ENCODE results near the gene CRYBA1. TPM values are rescaled to one million over a fixed set of nuclear protein-coding genes. Genes with fewer than 3 reads are reported as not detected.
"Not testable (repeated sequence)": the region's sequence is repeated elsewhere in the genome, so short reads cannot be mapped to it uniquely, and the experiment has no call there.

Gene CRYBA1
- polyA plus RNA-seq, 1 donor: not detected

DNA sequence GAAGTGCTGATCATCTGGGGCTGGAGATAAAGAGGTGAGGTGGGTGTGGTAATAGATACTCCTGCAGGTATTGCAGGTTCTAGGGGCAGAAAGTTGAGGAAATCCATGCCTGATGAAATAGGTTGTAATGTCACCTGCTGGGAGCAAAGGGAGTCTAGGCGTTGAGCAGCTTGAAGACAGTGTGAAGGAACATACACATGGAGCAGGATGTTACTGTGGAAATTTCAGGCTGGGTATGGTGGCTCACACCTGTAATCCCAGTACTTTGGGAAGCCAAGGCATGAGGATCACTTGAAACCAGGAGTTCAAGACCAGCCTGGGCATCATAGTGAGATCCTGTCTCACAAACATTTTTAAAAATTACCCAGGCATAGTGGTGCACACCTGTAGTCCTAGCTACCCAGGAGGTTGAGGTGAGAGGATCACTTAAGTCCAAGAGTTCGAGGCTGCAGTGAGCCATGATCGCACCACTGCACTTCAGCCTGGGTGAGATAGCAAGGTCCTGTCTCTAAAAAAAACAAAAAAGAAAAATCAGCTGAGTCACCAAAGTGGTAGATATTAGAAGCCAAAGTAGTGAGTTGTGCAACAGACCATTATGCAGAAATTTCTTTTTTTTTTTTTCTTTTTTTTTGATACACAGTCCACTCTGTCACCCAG, 9.1 kb upstream of the CRYBA1 start:
- no peak for DNase-seq (ENCODE audit: low read depth)

DNA sequence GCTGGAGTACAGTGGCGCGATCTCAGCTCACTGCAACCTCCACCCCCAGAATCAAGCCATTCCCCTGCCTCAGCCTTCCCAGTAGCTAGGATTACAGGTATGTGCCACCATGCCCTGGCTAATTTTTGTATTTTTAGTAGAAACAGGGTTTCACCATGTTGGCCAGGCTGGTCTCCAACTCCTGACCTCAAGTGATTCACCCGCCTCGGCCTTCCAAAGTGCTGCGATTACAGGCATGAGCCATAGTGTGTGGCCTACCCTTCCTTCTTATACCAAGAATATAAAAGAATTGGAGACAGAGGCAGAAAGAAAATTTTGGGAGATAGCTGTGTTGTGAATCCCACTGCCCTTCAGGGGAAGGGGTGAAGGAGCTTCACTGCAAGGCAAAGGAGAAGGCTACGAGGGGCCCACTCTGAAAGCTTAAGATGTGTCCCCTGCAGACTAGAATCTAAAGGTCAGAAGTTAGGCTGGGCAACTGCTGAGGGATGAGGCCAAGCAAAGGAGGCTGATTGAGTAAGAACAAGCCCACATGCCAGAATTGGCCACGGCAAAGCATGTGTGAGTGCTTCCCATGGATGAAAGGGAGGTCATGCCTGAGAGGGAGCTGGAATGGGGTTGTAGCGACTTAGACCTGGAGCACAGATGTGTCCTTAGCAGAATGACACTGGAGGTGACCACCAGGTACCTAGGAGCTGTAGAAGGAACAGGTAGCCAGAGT, 8.4 kb upstream of the CRYBA1 start:
- no peak for DNase-seq (ENCODE audit: low read depth)

DNA sequence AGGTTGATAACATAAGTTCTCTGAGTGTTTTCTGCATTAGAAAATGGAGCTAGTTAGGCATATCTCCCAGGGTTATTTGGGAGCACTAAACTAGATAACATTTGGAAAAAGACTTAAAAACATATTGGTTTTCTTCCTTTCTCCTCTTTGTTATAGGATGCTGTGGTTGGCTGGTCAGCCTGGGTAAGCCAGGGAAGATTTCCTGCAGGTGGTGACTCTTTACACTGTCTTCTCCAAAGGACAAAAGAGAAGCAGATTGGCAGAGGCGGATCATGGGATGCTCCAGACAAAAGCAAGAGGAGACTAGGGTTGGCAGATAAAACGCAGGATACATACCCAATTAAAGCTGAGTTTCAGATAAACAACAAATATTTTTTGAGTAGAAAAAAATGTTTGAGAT, 6.2 kb upstream of the CRYBA1 start:
- DNase-seq (ENCODE audit: low read depth): no peak

GRCh38 chr17:29240968-29241963, 5.4 kb upstream of the CRYBA1 start:
- DNase-seq (ENCODE audit: low read depth): no peak

DNA sequence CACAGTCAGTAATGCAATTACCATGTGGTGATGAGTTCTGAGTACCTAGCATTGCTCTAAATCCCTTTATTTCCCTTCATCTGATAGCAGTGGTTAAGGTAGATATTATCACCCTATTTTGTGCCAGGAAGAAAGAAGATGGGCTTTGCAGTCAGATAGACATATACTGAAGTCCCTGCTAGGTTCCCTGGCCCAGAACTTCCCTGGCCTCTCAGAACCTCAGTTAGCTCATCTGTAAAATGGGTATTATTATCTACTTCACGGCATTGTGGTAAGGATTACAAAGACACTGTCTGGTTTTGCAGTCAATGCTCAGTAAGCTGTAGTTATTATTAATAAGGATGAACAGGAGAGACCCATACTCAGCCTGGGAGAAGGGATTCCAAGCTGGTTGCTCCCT, 4.6 kb upstream of the CRYBA1 start:
- DNase-seq (ENCODE audit: low read depth): no peak

- DNase-seq (ENCODE audit: low read depth): no peak
Measured at GRCh38 chr17:29242790-29243189, 3.9 kb upstream of the CRYBA1 start.

DNA sequence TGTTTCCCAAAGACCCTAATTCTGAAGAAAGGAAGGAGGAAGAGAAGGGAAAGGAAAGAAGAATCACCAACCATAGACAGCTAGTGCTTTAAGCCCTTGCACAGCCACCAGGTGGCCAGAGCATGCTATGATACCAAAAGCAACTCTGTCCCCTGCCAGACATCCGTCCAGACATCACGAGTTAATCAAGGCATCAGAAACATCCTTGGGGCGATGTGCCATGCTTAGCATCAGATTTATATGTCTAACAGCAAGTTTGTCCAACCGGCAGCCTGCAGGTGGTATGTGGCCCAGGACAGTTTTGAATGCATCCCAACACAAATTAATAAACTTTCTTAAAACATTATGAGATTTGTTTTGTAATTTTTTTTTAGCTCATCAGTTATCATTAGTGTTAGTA, 2.9 kb upstream of the CRYBA1 start:
- no peak for DNase-seq (ENCODE audit: low read depth)

DNA sequence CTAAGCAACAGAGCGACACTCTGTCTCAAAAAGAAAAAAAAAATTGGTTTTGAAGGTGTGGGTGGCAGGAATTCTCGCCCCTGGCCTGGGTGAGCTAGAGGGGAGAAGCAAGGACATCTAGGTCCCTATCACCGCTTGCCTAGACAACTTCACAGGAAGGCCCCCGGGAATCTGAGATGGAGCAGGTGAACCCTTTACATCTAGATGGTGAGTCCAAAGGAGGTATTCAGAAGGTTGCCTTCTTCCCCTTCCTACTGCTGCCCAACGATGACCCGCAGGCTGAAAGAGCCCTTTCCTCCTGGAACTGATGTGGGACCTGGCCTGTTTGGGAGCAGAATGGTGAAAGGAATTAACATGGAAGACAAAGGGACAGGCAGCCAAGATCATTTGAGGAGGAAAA, 1.3 kb upstream of the CRYBA1 start:
- DNase-seq (ENCODE audit: low read depth): no peak

DNA sequence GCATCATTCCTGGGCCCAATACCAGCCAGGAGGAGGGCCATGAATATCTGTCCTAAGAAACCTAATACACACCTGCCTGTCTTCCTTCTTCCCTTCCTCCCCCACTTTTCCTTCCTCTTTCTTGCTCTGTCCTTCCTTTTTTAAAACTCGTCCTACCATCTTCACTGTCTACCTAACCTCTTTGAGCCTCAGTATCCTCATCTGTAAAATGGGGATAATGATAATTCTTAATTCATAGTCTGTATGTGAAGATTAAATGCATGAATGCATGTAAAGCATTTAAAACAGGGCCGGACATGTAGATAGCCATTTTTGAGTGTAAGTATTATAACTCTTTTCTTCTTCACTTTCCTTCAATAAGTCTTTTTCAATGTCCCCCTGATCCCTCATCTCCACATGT, 560 bp downstream of the CRYBA1 start:
- DNase-seq (ENCODE audit: low read depth): no peak

GRCh38 chr17:29248845-29249244, 2.2 kb downstream of the CRYBA1 start:
- DNase-seq (ENCODE audit: low read depth): no peak

DNA sequence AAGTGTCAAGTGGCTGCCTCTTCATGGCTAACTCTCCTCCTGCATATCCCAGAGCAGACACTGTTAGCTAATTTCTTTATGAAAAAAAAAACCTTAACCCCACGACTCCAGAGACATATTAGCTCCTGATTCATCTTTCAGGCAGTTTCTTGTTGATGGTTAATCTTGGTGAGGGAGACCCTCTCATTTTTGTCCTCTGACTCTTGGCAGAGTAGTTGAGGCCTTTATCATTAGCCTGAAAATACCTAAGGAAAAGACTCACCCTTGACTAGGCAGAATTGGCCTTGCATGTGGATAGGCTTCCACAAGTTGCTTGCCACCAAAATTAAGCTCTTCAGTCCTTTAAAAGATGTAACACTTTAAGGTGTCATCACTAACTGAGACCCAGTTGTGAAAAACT, 4.0 kb downstream of the CRYBA1 start:
- DNase-seq (ENCODE audit: low read depth): no peak

DNA sequence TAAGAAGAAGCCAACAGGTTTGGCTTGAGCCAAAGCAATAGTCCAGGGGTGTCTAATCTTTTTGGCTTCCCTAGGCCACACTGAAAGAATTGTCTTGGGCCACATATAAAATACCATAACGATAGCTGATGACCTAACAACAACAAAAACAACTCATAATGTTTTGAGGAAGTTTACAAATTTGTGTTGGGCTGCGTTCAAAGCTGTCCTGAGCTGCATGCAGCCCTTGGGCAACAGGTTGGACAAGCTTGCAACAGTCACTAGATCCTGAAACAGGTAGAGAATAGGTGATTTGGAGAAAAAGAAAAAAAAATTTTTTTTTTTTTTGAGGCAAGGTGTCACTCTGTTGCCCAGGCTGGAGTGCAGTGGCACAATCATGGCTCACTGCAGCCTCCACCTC, 4.5 kb downstream of the CRYBA1 start:
- no peak for DNase-seq (ENCODE audit: low read depth)

GRCh38 chr17:29252101-29252791, 5.6 kb downstream of the CRYBA1 start:
- no peak for DNase-seq (ENCODE audit: low read depth)

- no peak for DNase-seq (ENCODE audit: low read depth)
Measured at GRCh38 chr17:29253037-29253436, 6.4 kb downstream of the CRYBA1 start.

DNA sequence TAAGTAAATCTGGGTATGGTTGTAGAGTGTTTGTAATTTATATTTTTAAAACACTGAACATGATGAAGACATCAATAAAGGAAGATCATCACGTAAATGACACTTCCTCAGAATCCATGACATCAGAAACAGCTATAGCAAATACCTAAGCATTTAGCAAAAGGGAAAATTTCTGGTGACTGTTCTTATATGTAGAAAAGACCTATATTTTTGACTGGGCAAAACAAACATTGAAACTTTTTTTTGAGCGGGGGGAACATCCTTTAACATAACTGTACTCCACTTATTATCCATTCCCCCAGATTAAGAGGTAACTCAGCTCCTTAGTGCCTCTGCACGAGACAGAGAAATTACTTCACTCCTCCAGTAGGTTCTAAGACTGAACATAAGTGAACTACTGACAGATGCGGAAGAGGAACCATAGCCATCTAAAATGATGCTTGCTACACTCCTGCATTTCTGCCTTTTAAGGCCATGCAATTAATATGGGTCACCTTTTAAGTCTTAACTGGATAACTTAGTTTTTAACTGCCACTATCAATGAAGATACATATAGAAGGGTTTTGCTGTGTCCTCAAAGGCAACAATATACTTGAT, 9.4 kb downstream of the CRYBA1 start:
- DNase-seq (ENCODE audit: low read depth): no peak

DNA sequence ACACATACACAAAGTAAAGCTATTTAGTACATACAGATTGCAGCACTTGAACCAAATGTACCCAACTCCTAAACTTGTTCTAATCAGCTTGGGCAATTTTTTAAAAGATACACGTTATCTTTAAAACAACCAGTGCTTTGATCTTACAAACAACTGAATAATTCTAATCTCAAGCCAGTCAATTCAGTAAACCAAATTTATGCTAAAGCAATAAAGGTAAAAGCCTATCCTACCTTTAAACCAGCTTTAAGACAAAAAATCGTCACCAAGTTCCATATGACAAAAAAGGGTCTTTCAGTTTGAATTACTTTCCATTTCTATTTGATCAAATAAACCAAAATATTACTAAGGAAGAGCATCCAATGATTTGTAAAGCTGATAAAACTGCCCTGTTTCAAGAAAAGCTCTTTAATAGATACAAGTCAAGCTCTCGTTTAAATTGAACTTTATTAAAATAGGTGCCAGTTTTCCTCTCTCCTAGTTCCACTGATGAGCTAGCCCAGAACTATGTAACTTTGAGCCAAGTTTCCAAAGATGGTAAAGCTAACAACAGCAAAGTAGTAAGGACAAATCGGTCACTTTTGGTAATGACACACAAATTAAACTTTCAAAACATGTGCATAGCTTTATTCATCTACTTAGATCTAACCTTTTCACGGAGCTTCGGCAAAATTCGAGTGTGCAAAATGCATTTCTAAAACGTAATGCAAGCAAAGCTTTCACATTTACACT, 10.2 kb downstream of the CRYBA1 start:
- DNase-seq (ENCODE audit: low read depth): no peak

DNA sequence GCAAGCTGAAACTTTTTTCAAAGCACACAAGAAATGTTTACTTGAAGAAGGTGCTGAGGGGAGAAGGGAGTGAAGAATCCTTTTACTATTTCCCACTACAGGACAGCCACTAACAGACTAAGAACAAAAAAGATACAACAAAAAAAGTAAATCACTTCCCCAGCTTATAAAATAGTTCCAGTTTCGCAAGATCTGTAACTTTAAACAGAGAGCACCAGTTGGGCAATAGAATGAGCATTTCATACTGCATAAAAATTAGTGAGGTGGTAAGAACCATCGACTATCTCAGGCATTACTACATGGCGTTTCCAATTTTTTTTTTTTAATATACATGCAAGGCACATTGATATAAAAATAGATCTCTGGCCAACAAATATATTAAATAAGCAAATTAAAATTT, 11.1 kb downstream of the CRYBA1 start:
- DNase-seq (ENCODE audit: low read depth): no peak

DNA sequence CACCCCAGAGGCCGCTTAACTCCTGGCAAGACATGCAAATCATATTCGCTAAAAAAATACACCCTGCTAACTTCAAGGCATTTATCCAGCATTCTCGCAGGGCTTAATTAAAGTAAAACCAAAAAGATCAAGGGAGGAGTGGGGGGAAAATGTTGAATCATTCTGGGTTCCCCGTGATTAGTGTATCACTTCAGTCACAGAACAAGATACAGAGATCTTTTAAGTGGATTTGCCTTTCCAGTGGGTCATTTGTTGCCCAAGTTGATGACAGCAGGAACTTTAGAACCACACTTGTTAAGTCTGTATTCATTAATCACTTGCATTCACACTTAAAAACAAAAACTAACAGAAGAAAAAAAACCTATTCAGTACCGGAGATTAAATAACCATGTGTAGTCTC, 17.3 kb downstream of the CRYBA1 start:
- no peak for DNase-seq (ENCODE audit: low read depth)

- DNase-seq (ENCODE audit: low read depth): not testable (repeated sequence)
Measured at GRCh38 chr17:29271980-29272379, 25.3 kb downstream of the CRYBA1 start.

GRCh38 chr17:29273924-29274323, 27.3 kb downstream of the CRYBA1 start:
- no peak for DNase-seq (ENCODE audit: low read depth)

GRCh38 chr17:29278692-29279091, 32.0 kb downstream of the CRYBA1 start:
- DNase-seq (ENCODE audit: low read depth): no peak

Data from forelimb muscle (tissue), 1 donor.